ENCODE measurements around the gene FDX2.

GRCh38 chr19:10286803-10287737 lies 28.7 kb downstream of the FDX2 start, which contains the start of gene ICAM4:
- no peak for TF ChIP-seq CTCF (IDR thresholded peaks at IDR 0.05)
- TF ChIP-seq POLR2A (IDR thresholded peaks at IDR 0.05) = no peak
